GM18517 (cell line): ENCODE results near the gene RTN4RL1.

Source experiments
- ATAC-seq: cut with Tn5 transposase; IDR thresholded peaks from one replicate; pipeline ENCODE4 v1.9.1; 2021; ENCODE audit warnings: mild to moderate bottlenecking, moderate library complexity; ENCODE audit not compliant: unreplicated experiment

Gene RTN4RL1

DNA sequence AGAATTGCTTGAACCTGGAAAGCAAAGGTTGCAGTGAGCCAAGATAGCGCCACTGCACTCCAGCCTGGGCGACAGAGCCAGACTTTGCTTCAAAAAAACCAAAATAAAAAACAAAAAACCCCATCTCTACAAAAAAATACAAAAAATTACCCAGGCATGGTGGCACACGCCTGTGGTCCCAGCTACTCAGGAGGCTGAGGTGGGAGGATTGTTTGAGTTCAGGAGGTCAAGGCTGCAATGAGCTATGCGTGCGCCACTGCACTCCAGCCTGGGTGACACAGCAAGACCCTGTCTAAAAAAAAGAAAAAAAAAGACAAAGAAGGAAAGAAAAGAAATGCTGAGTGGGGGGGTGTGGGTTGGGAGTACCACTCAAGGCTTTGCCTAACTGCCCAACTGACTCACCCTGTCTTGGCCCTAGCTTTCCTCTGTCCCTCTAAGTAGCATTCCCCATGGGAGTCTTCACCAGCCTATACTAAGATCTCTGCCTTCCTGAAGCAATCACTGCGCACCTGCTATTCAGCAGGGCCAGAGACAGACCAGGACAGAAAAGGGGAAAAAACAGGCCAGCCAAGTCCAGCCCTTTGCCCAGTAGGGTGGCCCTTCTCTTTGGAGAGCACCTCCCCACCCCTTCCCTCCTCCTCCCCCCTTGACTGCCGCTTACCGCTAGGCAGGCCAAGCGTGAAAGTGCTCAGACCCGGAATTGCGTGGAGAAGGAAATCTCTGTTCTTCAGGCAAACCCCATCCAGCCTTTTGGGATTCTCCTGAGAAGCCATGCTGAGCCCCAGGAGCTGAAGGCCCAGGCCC lies 45.8 kb downstream of the RTN4RL1 start:
- no peak for ATAC-seq

DNA sequence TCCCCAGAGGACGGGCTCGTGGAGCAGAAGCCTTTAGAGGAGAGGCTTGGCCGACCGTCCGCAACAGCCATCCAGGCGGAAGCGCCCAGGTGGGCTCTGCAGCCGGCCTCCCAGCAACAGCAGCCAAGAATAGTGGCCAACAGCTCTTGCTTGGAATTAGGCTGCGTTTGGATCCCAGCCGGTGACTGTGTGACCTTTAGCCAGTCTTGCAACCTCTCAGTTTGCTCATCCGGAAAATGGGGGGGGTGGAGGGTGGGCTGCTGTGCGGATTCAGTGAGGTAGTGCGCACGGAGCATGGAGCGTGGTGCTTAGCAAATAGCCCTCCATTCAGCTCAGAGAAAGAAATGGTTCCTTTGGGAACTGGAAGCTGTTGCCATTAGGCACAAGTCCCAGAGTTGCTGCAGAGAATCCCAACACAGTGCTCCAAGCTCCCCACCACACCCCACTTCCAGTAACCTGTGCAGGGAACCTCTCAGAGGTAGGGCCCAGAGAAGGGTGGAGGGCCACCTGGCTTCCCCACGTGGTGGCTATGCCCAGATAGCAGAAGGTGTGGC lies 46.7 kb downstream of the RTN4RL1 start:
- ATAC-seq: no peak

DNA sequence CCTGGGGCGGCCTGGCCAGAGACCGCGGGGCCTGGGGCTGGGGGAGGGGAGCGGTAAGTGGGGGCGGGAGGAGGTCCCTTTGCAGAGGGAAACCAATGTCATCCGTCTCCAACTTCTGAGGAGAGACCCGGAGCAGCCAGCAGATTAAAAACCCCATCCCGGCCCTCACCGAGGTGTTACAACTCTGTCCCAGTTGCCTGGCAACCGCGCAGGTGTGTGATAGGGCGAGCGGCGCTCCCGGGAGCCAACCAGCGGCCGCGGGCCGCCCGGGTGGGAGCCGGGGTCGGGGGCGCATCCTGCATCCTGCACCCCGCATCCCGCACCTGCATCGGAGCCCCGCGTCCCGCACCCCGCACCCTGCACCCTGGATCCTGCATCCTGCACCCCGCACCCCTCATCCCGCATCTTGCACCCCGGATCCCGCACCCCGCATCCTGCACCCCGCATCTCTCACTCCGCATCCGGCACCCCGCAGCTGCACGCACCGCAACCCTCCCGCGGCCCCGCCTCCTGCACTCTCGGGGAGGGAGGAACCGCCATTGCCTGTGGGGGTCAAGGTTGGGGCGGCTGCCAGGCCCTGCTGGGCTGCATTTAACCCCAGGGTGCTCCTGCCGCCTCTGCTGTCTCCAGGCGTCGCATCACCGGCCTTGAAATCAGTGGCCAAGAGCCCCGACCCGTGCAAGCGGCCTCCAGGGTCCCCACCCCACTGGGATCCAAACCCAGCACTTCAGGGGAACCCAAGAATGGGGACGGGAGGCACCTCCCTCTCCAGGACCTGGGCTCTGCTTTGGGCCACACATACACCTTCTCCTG lies 47.3 kb downstream of the RTN4RL1 start:
- no peak for ATAC-seq

DNA sequence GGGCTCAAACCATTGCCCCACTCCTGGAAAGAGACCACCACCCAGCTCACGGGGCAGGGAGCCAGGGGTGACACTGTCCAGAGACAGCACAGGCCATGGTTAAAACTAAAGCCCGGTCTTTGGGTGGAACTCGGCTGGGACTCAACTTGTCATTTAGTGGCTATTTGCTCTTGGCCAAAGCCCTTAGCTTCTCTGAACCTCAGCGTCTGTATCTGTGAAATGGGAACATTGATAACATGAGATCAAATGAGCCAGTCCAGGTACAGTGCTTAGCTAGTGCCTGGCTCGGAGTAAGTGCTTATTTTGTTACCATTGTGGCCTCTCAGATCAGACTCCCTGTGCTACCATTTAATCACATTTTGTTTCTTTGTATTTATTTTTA lies 48.5 kb downstream of the RTN4RL1 start:
- ATAC-seq: no peak

DNA sequence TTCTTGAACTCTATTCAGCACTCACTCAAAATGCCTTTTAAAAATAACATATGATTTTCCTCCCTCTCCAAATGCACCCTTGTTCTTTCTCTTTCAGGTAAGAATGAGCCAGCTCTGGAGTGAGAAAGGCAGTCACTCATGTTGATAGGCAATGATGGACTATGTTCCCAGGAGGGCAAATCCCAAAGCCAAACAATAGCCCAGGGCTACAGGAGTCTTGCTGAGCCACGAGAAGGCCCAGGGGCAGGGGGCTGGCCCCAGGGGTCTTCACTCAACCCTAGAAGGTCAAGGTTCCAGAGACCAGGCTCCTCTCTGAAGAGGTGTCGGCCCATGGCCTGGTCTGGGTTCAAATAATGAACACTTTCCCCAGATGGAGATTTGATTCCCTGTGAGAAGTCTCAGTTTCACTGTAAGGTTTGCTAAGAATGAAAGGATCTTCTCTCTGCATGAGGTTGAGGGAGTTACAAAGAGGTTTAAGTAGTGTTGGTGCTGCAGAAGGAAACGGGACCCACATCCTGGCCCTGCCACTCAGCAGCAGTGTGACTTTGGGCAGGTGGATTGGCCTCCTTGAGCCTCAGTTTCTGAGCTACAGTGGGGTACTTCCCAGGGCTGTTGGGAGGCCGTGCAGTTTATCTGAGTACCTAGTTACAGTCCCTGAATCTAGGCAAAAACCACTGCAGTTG lies 49.0 kb downstream of the RTN4RL1 start:
- no peak for ATAC-seq

DNA sequence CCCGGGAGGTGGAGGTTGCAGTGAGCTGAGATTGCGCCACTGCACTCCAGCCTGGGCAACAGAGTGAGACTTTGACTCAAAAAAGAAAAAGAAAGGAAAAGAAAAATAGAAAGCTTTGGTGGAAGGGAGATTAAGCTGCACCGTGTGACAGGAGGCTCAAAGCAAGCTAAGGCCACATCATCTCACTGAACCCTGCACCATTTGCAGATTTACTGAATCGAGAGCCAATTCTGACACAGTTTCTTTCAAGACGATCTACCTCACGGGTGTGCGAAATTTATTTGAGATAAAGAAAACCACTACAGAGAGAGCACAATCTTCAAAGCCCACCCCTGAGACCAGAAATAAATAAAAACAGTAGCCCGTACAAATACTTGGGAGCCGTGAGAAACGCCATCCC lies 49.6 kb downstream of the RTN4RL1 start:
- no peak for ATAC-seq

DNA sequence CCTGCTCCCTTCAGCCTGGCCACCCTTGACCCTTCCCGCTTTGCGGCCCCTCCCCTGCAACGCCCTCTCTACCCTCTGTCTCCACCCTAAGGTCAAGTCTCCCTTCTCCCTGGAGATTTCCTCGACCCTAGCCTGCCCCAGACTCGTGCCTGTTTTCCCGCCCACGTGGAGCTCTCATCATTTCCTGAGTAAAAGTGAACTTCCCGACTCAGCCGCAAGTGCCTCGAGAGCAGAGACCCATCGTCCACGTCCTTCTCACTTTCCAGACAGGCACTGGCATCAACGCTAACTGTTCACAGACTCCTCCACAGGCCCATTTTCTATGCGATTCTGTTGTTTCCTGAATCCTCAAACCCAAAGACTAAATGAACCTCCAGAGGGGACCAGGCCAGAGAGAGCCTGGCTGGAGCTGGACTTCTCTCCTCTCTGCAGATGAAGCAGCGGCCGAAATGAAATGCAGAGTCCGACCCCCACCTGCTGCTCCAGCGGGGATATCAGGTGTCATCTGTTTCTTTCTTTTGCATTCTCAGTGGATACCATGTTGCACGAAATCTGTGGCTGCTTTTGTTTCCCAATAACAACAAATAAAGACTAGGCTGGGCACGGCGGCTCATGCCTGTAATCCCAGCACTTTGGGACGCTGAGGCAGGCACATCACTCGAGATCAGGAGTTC lies 52.5 kb downstream of the RTN4RL1 start:
- no peak for ATAC-seq

DNA sequence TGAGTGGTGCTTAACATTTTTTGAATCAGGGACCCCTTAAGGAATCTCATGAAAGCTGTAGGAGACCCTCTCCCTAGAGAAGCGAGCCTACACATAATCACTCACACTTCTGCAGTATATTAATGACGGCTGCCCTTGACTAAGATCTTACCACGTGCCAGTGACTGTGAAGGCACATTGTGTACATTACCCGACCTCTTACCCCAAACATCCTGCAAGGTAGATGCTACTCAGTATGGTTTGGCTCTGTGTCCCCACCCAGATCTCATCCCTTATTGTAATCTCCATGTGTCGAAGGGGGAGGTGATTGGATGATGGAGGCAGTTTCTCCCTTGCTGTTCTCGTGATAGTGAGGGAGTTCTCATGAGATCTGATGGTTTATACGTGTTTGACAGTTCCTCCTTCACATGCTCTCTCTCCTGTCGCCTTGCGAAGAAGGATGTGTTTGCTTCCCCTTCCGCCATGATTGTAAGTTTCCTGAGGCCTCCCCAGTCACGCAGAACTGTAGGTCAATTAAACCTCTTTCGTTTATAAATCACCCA lies 54.2 kb downstream of the RTN4RL1 start:
- ATAC-seq: no peak

DNA sequence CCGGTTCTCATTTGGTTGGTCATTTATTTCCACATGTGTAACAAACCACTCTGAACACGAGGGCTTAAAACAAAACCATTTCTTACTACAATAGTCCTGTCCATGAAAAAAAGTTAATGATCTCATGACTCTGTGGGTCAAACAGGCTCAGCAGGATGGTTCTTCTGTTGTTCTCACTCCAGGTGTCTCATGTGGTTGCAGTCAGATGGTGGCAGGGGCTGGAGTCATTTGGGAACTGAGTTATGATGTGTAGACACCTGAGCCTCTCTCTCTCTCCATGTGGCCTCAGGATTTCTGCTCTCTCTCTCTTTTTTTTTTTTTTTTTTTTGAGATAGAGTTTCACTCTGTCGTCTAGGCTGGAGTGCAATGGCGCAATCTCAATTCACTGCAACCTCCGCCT lies 55.4 kb downstream of the RTN4RL1 start:
- no peak for ATAC-seq

DNA sequence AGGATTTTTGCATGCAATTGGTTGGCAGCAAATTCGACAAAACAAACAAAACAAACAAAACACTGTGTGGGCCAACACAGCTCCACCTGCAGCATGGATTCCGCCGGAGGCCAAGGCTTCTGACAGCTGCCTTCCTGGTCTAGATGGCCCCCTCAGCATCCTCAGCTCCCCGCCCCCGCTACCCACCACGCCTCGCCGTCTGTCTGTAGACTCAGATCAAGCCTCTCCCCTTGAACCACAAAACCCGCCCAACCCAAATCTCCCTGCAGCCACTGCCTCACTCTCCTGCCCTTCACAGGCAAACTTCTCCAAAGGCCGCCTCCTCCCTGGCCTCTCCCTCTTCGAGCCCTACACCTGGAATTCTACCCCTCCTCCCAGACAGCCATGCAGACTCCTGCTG lies 57.9 kb downstream of the RTN4RL1 start:
- no peak for ATAC-seq

DNA sequence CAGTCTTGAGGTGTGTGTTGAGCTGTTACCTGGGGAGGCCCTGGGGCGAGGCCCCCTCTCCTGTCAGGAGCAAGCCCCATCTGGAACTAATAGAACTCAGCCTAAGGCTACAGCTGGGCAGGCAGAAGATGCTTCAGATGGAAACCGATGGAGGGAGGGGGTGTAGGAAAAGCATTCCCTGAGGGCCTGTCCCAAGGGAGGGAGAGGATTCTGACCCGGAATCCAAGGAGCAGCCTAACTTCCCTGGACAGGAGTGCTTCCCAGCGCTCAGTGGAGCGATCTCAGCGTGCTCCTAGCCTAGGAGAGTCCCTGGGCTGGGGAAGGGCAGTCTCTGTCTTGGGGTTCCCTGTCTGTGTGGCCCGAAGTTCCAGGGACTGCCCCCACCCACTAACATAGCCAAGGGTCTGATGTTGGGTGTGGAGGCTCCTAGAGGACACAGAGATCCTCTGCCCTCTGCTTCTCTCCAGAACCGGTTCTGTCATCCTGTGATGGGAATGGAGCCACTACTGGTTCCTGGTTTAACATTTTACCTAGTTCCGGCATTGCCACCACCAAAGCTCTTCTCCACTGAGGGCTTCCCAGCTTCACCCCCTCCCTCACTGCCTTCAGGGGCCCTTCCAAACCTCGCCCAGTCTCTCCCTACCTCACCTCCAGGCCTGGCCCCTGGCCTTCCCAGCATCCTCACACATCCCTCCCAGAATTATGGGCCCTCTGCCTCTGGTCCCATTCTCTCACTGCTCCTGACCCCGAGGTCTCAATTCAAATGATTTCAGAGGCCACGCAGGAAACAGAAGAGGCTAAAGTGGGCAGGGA lies 58.7 kb downstream of the RTN4RL1 start:
- no peak for ATAC-seq

DNA sequence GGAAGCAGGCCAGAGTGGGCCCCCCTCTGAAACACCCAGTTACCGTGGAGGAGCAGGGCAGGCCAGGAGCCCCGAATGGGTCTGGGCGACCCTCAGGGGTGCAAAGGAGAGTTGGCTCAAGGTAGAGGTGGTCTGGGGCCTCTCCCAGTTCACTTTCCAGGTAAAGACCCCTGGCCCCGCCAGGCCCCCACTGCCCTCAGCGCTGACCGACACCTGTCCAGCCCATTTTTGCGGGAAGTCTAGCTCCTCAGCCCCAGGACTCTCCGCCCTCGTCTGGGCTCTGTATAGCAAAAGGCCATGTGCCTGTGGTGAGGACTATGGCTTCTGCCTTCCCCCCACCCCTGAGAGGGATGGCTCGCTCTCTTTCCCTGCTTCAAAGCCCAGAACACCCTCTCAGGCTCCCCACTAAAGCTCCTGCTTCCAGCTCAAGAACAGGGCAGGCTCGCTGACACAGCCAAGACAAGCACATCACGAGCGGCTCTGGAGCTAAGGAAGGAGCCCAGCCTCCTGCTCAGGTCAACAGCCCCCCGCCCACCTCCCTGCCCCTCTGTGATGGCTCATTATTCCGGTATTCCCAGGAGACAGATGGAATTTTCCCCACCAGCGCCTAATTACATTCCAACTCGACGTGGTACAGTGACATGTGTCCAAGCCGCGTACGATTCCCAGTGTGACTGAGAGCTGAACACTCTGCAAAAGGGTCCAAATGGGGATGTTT lies 59.4 kb downstream of the RTN4RL1 start:
- no peak for ATAC-seq

DNA sequence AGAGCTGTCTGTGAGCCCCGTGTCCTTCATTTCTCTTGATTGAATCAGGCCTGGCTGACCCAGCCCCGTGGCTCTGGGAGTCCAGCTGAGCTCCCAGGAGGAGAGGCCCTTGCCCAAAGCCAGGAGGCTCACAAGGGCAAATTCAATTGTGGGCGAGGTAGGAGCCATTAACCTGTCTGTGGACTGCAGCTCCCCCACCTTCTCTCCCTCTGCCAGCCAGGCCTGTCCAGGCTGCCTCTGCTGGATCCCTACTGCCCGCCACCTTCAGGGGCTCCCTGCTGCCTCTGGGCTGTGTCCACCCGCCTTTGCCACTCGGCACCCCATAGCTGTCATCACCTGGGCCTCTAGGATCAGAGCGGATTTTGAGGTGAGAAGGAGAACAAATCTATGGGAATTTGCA lies 61.9 kb downstream of the RTN4RL1 start:
- ATAC-seq: no peak

DNA sequence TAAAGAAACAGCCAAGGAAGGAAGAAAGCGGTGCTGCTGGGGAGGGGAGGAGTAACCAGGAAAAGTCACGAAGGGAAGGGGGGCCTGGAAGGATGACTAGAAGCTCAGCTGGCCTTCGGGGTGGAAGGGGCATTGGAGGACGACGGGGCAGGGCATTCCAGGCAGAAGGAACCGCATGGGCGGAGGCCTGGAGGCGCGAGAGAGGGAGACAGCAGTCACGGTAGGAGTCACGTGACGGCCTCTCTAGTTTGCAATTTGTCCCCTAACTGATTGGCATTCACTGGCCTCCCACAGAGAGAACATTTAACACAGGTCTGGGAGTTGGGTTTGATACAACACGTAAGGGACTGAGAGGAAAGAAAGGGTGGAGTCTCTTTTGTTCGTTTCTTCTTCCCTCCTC lies 63.9 kb downstream of the RTN4RL1 start:
- ATAC-seq: no peak

DNA sequence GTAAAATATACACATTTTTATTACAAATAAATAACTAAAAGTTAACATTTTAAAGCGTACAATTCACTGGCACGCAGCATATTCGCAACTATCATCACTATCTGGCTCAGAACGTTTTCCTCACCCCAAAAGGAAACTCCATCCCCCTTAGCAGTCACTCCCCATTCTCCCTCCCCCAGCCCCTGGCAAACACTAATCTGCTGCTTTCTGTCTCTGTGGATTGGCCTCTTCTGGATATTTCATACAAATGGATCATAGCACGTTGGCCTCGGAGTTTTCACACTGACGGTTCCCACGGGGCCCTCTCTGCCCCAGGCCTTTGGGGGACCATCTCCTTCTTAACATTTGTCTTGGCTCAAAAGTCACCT lies 64.6 kb downstream of the RTN4RL1 start:
- no peak for ATAC-seq

DNA sequence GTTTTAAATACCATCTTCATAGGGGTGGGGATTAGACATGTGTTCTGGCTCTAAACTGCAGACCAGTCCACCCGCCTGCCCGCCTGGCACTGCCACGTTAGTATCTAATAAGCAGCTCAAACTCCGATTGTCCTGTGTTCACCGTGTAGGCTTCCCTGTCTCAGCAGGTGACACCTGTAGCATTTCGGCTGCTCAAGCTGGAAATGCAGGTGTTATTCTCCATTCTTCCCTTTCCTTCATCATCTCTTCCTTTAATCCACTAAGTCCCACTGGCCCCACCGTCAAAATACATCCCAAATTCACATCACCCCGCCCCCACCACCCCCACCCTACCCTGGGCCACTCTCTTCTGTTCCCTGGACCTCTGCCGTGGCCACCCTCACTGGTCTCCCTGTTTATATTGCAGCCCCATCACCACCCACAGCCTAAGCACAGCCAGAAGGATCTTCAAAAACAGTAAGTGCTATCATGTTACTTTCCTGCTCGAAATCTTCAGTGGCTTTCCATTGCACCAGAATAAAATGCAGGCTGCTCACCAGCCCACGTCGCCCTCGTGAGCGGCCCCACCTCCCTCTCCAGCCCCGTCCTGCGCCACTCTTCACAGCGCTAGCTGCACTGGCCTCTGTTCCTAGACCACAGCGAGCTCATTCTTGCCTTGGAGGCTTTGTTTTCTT lies 65.1 kb downstream of the RTN4RL1 start:
- ATAC-seq: no peak

DNA sequence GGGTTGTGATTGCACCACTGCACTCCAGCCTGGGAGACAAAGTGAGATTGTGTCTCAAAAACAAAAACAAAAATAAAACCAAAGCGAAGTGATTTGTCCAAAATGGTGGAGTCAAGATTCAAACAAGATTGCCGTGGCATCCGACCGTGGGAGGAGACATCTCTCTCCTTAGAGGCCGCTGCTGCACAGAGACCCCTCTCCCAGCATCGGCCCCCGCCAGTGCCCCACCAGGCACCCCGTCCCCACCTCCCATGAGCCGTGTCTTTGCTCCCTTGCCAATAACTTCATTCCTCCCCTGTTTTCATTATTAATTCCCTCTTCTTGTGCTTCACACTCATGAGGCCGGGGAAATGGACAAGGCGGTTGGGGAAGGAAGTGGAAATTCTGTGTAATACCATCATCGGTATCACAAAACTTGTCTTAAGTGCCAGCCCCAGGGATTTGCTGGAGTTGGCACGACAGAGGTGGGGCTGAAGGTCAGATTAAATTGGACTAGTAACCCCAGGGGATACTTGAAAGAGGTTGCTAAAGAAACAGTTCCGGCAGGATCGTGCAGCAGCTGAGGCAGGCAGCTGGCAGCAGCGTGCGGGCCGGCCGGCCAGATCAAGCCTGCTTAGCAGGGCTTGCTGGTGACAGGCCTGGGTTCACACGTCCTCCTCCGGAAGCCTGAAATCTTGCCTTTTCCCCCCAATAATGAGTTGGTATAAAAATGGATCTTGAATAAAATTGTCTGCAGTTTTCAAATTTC lies 66.8 kb downstream of the RTN4RL1 start:
- ATAC-seq: no peak

DNA sequence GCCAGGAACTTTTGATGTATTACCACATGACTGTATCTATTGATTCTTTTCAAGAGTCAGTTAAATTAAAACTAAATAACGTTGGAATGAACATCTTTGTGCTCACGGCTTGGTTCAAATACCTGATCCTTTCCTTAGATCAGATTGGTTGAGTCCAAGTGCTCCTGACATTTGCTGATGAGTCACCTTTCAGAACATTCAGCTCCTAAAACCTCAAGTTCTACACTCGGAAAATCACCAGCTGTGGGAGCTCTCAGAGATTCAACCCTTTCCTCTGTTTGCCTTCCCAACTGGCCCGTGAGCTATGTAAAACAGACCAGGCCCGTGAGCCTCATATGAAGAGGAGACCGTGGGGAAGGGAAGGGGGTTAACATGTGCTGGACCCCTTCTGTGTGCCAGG lies 68.1 kb downstream of the RTN4RL1 start:
- ATAC-seq: no peak
